OCI-LY3 (cell line): ENCODE data around the gene SCN4B.

ENCODE experiments used
- H2AFZ ChIP-seq: fragments of 200-600, 300-600 bp; shearing (Covaris generic); 2 replicates; pipeline ENCODE4 v1.6.0; 2014; ENCODE audit warnings: antibody characterized with exemption, low read depth, low read length
- H3K27ac ChIP-seq: fragments of 200-600, 300-600 bp; sonication (generic); 2 replicates; pipeline ENCODE4 v1.5.1; 2014; ENCODE audit warnings: mild to moderate bottlenecking, low read length, moderate library complexity, mixed read lengths
- H3K27me3 ChIP-seq: fragments of 200-600, 300-600 bp; sonication (generic); 2 replicates; pipeline ENCODE4 v1.6.1; 2014; ENCODE audit warnings: low read depth, low read length, mixed read lengths
- H3K36me3 ChIP-seq: fragments of 200-600, 300-600 bp; sonication (generic); replicated peaks from 2 replicates; pipeline ENCODE3; 2014; ENCODE audit warnings: low read depth, low read length, mixed read lengths
- H3K4me1 ChIP-seq: fragments of 300-600, 200-600 bp; sonication (generic); 2 replicates; pipeline ENCODE4 v1.6.1; 2014; ENCODE audit warnings: low read length, mixed read lengths
- H3K4me2 ChIP-seq: fragments of 200-600, 300-600 bp; sonication (generic); 2 replicates; pipeline ENCODE4 v1.6.1; 2014; ENCODE audit warnings: low read length, mixed read lengths
- H3K4me3 ChIP-seq: fragments of 300-600, 200-600 bp; sonication (generic); 2 replicates; pipeline ENCODE4 v1.5.1; 2014; ENCODE audit warnings: antibody characterized with exemption, mild to moderate bottlenecking, low read length, moderate library complexity
- H3K79me2 ChIP-seq: fragments of 300-600, 200-600 bp; shearing (Covaris generic); 2 replicates; pipeline ENCODE4 v1.6.1; 2014; ENCODE audit warnings: mild to moderate bottlenecking, low read length, mixed read lengths
- H3K9ac ChIP-seq: fragments of 300-600, 200-600 bp; shearing (Covaris generic); 2 replicates; pipeline ENCODE4 v1.6.0; 2014; ENCODE audit warnings: mild to moderate bottlenecking, low read length, moderate library complexity
- H3K9me3 ChIP-seq: fragments of 200-600, 300-600 bp; shearing (Covaris generic); 2 replicates; pipeline ENCODE4 v1.6.1; 2014; ENCODE audit warnings: low read length, mixed read lengths; ENCODE audit not compliant: insufficient read depth
- H4K20me1 ChIP-seq: fragments of 200-600, 300-600 bp; sonication (generic); 2 replicates; pipeline ENCODE4 v1.6.1; 2016; ENCODE audit warnings: low read length, mixed read lengths; ENCODE audit not compliant: insufficient read depth
- EZH2phosphoT487 ChIP-seq: fragments of 200-600 bp; shearing (Covaris generic); IDR thresholded peaks from 2 replicates; pipeline ENCODE4 v1.6.1; 2018; ENCODE audit warnings: antibody characterized with exemption, mixed run types, low read depth
- TF ChIP-seq, protein P1 (sequence below): fragments of 200-600, 300-600 bp; sonication (generic); IDR thresholded peaks from 2 replicates; pipeline ENCODE4 v1.5.1; 2014; ENCODE audit warnings: antibody characterized with exemption, low read length, low read depth

The SCN4B gene

GRCh38 chr11:118143661-118144185 is 8.9 kb downstream of the SCN4B start:
- H2AFZ ChIP-seq, result no peak overlapping the region
- H3K79me2 ChIP-seq, result no peaks in the 10 kb centered on the region
- H3K9me3 ChIP-seq, result no peaks in the 10 kb centered on the region
- H3K4me2 ChIP-seq, result no peak overlapping the region
- no peaks in the 10 kb centered on the region for H3K36me3 ChIP-seq
- no peak overlapping the region for H3K4me3 ChIP-seq
- peaks cover 13% of the 10 kb centered on the region; the same call in 1 of the 2 replicates for H3K4me1 ChIP-seq
- TF ChIP-seq EZH2phosphoT487, result no peak
- TF ChIP-seq, protein P1, sequence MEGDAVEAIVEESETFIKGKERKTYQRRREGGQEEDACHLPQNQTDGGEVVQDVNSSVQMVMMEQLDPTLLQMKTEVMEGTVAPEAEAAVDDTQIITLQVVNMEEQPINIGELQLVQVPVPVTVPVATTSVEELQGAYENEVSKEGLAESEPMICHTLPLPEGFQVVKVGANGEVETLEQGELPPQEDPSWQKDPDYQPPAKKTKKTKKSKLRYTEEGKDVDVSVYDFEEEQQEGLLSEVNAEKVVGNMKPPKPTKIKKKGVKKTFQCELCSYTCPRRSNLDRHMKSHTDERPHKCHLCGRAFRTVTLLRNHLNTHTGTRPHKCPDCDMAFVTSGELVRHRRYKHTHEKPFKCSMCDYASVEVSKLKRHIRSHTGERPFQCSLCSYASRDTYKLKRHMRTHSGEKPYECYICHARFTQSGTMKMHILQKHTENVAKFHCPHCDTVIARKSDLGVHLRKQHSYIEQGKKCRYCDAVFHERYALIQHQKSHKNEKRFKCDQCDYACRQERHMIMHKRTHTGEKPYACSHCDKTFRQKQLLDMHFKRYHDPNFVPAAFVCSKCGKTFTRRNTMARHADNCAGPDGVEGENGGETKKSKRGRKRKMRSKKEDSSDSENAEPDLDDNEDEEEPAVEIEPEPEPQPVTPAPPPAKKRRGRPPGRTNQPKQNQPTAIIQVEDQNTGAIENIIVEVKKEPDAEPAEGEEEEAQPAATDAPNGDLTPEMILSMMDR, result no peak
- H3K27ac ChIP-seq, result no peak overlapping the region
- peaks cover 32% of the 10 kb centered on the region for H3K27me3 ChIP-seq
- no peaks in the 10 kb centered on the region for H4K20me1 ChIP-seq
- no peak overlapping the region for H3K9ac ChIP-seq

GRCh38 chr11:118142809-118143208 is 9.8 kb downstream of the SCN4B start:
- no peak overlapping the region for H2AFZ ChIP-seq
- no peak overlapping the region for H3K9ac ChIP-seq
- peaks cover 13% of the 10 kb centered on the region; the same call in 1 of the 2 replicates for H3K4me1 ChIP-seq
- H3K4me2 ChIP-seq, result peak overlapping the region; percentile 14
- H3K36me3 ChIP-seq, result no peaks in the 10 kb centered on the region
- no peaks in the 10 kb centered on the region for H4K20me1 ChIP-seq
- TF ChIP-seq, protein P1, result no peak
- TF ChIP-seq EZH2phosphoT487, result no peak
- peaks cover 39% of the 10 kb centered on the region for H3K27me3 ChIP-seq
- H3K79me2 ChIP-seq, result no peaks in the 10 kb centered on the region
- H3K27ac ChIP-seq, result no peak overlapping the region
- peak overlapping the region; percentile 35 for H3K4me3 ChIP-seq
- no peaks in the 10 kb centered on the region for H3K9me3 ChIP-seq

GRCh38 chr11:118142081-118142480 is 10.5 kb downstream of the SCN4B start:
- peaks cover 13% of the 10 kb centered on the region; the same call in 1 of the 2 replicates for H3K4me1 ChIP-seq
- H3K4me2 ChIP-seq, result no peak overlapping the region
- H3K27ac ChIP-seq, result no peak overlapping the region
- no peaks in the 10 kb centered on the region for H3K79me2 ChIP-seq
- peaks cover 36% of the 10 kb centered on the region for H3K27me3 ChIP-seq
- H3K9me3 ChIP-seq, result no peaks in the 10 kb centered on the region
- H2AFZ ChIP-seq, result no peak overlapping the region
- H3K9ac ChIP-seq, result no peak overlapping the region
- H4K20me1 ChIP-seq, result no peaks in the 10 kb centered on the region
- no peak overlapping the region for H3K4me3 ChIP-seq
- no peak for TF ChIP-seq EZH2phosphoT487
- TF ChIP-seq, protein P1, result no peak
- no peaks in the 10 kb centered on the region for H3K36me3 ChIP-seq

DNA sequence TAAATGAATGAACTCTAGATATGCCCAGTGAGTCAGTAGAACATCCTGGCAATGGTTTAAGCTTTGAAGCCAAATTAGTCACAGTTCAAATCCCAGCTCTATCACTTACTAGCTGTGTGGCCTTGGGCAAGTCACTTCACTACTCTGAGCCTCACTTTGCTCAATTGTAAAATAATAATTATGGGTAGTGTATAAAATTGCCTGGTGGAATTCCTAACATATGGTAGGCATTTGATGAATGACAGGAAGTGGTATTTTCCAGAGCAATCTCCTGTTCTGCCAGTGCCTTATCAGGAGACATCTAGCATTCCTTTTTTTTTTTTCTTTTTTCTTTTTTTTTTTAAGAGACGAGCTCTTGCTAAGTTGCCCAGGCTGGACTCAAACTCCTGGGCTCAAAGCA is 13.0 kb downstream of the SCN4B start:
- no peaks in the 10 kb centered on the region for H3K79me2 ChIP-seq
- H3K9me3 ChIP-seq, result no peaks in the 10 kb centered on the region
- TF ChIP-seq, protein P1, result no peak
- no peak for TF ChIP-seq EZH2phosphoT487
- no peak overlapping the region for H3K4me2 ChIP-seq
- H3K9ac ChIP-seq, result no peak overlapping the region
- no peaks in the 10 kb centered on the region for H3K36me3 ChIP-seq
- no peak overlapping the region for H3K4me3 ChIP-seq
- peaks cover 43% of the 10 kb centered on the region for H3K27me3 ChIP-seq
- H4K20me1 ChIP-seq, result no peaks in the 10 kb centered on the region
- no peak overlapping the region for H3K27ac ChIP-seq
- H3K4me1 ChIP-seq, result peaks cover 6% of the 10 kb centered on the region; the same call in 1 of the 2 replicates
- H2AFZ ChIP-seq, result no peak overlapping the region
